ENCODE measurements around the gene VPS72.

DNA sequence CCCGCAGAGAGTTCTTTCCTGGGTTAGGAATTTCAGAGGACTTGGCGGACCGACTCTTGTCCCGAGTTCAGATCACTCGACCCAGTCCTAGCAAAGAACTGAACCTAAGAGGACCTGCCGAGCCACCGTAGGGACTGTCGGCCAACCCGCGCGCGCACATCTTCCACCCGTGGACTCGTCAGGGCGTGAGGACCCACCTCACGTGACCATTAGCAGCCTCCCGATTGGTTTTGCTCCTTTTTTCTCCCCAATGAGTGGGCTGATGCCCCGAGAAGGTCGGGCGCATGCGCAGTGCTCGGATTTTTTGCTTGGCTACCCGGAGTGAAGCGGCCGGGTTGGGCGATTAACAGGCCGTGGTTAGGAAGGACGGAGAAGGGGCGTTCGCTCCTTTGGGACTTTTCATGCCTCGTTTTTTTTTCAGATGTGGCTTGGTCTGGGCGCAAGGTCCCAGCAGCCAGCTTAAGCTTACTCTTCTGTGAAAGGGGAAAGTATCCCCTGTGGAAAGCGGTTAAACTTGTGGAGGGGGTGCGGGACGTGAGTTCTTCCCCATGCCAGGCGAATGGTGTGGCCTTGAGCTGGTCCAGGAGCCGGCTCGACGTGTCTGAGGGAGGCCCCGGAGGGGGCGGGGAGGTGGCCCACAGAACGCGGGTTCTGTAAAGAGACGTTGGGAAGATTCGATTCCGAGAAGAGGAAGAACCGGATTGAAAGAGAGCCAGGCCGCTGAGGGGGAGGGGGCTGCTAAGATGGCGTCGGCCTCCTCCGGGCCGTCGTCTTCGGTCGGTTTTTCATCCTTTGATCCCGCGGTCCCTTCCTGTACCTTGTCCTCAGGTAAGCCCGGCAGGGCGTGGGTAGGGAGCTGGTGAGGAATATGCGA is 8.5 kb upstream of the VPS72 start, which contains the start of gene PIP5K1A:
- no peak for TF ChIP-seq GATA2 (IDR thresholded peaks at IDR 0.05; ENCODE audit: low read depth, low read length)
- no peak for TF ChIP-seq GATA3 (IDR thresholded peaks at IDR 0.05; ENCODE audit: low read depth, low read length)
